NT2/D1 (cell line): ENCODE results near the gene HIGD1C.

Source experiments
- SUZ12 ChIP-seq: IDR thresholded peaks from 2 replicates; pipeline ENCODE4 v1.6.1; 2011; ENCODE audit not compliant: insufficient read length, insufficient read depth; ENCODE audit errors: extremely low read depth
- ZNF274 ChIP-seq: IDR thresholded peaks from 2 replicates; pipeline ENCODE4 v1.6.1; 2011; ENCODE audit warnings: mild to moderate bottlenecking, low read depth, low read length

DNA sequence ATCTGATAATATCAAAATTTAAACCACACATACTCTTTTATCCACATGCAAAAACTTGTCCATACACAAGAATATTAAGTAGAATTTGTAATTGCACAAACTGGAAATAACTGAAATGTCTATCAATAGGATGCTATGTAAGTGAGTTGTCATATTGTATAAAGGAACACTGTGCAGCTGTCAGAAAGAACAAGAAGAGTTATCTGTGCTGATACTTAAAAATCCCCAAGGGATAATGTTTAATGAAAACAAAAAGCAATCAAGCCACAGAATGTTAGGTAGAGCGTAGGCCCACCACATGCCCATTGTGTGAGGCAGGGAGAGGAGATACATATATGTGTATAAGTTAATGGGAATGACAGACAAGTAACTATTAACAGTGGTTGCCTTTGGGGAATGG lies 25.9 kb upstream of the HIGD1C start:
- TF ChIP-seq SUZ12 (no peak), ZNF274 (no peak)
